NCI-H2107 treated with DMSO at 0.1 percent for 48 hours (cell line): ENCODE data around the gene NHP2.
"Not testable (repeated sequence)": the region's sequence is repeated elsewhere in the genome, so short reads cannot be mapped to it uniquely, and the experiment has no call there.

Experiments used
- DNase-seq: peaks from one replicate; lab custom pipeline; 2025; ENCODE audit not compliant: unreplicated experiment; lab: John Stamatoyannopoulos, UW

The NHP2 gene

DNA sequence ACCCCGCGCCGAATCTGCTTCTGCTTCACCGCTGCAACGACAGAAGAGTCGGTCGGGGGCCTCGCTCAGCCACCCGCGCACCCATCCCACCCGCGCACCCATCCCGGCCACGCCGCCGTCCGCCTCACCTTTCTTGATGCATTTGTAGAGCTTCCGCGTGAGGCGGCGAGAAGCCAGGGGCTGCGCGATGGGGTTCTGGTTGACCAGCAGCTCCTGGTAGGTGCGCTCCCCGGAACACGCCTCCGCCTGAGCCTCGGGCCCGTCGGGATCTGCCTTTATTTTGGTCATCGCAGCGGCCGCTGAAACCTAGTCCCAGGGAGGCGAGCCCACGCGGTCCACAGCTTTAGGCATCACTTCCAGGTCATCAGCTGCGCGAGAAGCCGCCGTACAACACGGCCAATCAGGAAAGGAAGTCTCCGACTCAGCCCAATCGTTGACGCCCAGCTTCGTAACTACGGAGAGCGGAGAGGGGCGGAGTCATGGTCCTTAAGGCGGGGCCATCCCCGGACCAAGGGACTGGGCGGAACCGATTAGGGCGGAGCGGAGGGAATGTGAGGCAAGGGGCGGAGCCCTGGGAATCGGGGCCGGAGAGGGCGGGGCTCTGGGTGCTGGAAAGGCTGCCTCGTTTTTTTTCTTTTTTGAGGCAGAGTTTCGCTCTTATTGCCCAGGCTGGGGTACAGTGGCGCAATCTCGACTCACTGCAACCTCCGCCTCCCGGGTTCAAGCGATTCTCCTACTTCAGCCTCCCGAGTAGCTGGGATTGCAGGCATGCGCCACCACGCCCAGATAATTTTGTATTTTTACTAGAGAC is at the start of gene NHP2:
TSS of gene NHP2 (minus strand) at position 356 of the 811 bp plus-strand sequence. CDS start at position 288, 68 bp downstream.
- peak; percentile 86 for DNase-seq

DNA sequence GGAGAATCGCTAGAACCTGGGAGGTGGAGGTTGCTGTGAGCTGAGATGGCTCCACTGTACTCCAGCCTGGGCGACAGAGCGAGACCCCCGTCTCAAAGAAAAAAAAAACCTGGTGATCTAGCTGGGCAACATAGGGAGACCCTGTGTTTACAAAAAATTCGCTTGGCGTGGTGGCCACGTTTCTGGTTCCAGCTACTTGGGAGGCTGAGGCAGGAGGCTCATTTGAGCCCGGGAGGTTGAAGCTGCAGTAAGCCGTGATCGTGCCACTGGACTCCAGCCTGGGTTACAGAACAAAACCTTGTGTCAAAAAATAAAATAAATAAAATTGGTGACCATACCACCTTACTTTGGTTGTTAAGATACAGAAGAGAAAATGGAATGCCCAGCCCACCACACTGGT is 48.9 kb upstream of the NHP2 start:
- no peak for DNase-seq

DNA sequence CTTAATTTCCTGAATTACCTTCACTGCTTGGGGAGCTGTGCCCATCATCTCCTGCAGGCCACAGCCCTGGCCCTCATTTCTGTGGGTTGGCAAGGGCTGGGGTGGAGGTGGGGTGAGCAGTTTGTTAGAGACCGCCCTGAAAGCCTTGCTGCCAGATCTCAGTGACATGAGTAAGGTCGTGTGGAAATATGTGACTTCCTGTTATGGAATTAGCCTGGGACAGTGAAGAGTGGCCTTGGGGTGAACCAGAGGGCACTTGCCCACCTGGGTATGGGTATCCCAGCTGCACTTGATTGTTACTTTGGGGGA is 48.2 kb upstream of the NHP2 start:
- no peak for DNase-seq

DNA sequence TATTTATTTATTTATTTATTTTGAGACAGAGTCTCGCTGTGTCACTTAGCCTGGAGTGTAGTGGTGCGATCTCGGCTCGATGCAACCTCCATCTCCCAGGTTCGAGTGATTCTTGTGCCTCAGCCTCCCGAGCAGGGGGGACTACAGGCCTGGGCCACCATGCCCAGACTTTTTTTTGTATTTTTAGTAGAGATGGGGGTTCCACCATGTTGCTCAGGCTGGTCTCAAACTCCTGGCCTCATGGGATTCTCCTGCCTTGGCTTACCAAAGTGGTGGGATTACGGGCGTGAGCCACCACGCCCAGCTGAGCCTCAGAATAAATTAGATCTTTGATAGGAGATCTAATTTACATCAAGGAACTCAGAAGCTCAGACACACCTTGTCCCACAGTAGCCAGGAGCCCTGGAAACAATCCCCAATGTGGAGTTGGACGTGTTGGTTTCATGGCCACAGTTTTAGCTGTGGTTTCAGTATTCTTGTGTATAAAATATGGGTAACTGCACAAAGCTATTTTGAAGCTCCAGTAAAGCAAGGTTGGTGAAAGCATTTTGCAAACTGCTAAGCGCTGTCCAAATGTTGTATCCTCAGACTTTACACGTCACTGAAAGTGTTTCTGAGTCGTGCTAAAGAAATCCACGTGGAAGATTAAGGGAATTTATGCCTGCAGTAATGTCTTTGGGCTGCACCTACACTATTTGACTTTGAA is 47.7 kb upstream of the NHP2 start:
- no peak for DNase-seq

DNA sequence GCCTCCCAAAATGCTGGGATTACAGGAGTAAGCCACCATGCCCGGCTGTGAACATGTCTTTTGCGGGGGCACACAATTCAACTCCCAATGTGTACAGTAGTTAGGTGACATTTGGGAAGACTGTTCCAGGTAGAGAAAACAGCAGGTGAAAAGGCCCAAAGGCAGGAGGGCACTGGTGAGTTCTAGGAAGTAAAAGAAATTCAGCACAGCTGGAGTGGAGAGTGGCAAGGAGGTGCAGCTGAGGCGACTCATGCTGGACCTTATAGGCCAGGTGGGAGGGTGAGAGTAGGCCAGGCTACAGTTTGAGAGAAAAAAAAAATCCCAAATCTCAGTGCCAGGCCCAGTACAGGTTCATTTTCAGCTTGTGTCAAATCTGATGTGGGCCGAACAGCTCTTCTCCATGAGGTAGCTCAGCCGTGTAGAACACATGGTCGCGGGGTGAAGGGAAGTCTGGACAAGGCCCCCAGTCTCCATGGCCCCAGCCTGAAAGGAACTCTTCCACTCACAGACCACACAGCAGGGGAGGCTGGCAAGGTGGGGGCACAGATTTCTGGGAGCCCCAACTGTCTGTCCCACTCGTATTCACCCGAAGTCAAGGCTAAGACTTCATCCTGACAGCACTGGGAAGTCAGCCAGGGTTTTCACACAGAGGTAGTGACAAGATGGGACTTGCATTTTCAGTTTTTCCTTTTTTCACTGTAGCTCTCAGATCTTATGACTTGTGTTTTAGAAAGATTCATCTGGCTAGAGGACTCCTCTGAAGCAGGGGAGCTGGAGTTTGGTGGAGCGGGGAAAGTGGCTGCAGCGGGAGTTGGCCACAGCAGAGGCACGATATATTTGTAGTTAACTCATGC is 46.1 kb upstream of the NHP2 start:
- no peak for DNase-seq

DNA sequence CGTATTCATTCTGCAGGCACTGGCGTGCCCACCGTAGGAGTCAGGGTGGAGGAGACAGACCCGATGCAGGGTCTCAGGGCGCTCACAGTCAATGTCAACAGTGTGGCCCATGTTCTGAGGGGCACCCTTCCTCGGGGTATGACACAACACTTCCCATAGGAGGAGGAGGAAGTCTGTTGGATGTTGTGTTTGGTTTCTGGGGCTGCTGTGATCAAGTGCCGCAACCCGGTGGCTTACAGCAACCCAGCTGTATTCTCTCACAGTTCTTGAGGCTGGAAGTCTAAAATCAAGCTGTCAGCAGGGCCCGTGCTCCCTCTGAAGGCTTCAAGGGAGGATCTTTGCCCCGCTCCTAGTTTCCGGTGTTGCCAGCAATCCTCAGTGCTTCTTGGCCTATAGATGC is 45.0 kb upstream of the NHP2 start:
- DNase-seq = no peak

DNA sequence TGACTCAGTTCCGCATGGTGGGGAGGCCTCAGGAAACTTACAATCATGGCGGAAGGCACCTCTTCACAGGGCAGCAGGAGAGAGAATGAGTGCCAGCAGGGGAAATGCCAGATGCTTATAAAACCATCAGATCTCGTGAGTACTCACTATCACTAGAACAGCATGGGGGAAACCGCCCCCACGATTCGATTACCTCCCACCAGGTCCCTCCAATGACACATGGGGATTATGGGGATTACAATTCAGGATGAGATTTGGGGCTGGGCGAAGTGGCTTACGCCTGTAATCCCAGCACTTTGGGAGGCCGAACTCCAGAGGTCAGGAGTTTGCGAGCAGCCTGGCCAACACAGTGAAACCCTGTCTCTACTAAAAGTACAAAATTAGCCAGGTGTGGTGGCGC is 44.5 kb upstream of the NHP2 start:
- DNase-seq = not testable (repeated sequence)

DNA sequence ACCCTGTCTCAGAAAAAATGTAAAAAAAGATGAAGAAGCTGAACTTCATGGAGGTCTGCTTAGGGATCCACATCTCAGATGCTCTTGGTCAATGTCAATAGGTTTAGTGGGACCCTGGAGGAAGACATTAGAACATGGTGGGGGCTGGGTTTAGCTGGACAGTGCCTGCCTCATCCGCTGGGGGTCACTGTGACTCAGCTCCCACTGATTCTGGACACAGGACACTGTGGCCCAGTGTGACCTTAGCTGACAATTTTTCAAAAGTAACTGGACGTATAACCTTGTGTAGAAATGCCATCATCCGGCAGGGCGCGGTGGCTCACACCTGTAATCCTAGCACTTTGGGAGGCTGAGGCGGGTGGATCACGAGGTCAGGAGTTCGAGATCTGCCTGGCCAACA is 43.3 kb upstream of the NHP2 start:
- no peak for DNase-seq

DNA sequence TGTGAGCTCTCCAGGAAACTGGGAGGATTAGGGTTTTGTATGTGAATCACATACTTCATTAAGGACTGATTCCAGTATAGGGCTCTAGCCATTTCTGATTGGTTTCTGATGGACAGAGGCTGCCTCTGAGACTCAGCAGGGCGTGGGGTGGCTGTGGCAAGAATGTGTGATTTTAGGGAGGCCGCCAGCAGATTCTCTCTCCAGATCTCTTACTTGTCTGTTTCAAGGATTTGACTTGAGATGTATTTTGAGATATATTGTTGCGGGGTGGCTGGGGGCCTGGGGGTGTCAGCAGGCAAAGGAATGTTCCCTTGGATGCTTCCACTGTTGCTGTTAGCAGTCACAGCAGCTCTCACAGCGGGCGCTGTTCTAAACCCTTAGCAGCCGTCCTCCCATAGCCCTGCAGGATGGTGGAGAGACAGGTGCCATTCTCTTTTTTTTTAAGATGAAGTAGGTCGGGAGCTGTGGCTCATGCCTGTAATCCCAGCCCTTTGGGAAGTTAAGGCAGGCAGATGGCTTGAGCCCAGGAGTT is 42.7 kb upstream of the NHP2 start:
- DNase-seq = no peak

DNA sequence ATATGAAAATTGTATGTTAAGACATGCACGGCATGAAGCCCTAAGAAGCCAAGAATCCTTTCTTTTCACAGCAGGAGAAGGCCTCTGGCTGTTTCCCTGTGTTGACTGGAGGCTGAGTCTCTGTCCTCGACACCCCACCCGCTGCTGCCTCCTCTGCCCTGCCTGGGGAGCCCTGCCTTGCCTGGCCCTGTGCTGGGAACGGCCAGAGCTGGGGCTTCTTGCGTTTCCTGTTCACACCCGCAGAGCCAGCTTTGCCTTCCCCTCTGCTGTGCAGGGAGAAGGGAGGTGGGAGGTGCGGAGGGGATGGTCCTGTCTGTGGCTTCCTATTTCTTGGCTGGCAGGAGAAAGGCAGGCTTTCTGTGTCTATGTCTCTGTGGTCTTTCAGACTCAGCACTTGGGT is 40.3 kb upstream of the NHP2 start:
- DNase-seq = no peak

DNA sequence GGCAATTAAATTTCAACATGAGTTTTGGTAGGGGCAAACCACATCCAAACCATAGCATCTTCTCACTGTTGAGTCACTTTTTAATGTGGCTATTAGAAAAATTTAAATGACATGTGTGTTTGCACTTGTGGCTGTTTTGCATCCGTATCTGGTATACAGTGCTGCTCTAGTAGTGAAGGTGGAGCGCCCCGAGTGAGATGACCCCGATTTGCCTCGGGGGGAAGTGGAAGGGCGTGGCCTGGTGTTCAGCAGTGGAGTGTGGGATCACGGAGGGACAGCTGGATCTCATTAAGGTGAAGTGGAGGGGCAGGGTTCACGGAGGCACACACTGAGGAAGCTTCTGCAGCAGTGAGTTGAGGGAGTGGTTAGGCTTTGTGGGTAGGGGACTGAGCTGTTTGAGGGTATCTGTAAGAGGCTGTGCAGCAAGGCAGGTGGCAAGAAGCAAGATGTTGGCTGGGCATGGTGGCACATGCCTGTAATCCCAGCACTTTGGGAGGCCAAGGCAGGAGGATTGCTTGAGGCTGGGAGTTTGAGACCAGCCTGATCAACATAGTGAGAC is 39.6 kb upstream of the NHP2 start:
- no peak for DNase-seq

DNA sequence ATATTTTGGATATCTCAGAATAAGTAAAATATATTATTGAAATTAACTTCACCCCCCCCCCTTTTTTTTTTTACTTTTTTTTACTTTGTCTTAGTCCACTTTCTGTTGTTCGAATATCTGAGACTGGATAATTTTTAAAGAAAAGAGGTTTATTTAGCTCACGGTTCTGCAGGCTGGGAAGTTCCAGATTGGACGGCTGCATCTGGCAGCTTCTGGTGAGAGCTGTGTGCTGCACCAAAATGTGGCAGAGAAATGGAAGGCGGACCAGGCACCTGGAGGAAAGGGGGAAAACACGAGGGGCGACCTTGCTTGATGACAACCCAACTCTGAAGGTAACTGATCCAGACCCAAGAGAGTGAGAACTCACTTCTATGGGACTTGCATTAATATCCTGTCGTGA is 39.1 kb upstream of the NHP2 start:
- DNase-seq = no peak

DNA sequence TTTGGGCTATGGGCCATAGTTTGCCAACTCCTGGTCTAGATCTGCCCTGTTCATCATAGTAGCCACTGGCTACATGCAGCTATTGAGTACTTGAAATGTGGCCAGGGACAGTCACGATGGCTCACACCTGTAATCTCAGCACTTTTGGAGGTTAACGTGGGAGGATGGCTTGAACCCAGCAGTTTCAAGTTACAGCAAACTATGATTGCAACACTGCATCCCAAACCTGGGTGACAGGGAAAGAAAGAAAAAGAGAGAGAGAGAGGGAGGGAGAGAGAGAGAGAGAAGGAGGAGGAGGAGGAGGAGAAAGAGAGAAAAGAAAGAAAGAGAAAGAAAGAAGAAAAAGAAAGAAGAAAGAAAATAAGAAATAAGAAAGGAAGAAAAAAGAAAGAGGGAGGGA is 38.6 kb upstream of the NHP2 start:
- DNase-seq = no peak

DNA sequence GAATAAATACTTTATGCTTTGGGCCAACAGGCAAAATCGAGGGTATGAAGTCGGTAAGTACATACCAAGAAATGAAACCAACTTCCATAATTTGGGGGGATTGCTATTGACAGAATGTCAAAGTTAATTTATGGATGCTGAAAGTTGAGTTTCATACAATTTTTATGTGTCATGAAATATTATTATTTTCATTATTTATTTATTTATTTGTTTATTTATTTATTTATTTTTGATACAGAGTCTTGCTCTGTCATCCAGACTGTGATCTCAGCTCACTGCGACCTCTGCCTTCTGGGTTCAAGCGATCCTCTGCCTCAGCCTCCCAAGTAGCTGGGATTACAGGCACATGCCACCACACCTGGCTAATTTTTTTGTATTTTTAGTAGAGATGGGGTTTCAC is 38.0 kb upstream of the NHP2 start:
- DNase-seq = no peak

DNA sequence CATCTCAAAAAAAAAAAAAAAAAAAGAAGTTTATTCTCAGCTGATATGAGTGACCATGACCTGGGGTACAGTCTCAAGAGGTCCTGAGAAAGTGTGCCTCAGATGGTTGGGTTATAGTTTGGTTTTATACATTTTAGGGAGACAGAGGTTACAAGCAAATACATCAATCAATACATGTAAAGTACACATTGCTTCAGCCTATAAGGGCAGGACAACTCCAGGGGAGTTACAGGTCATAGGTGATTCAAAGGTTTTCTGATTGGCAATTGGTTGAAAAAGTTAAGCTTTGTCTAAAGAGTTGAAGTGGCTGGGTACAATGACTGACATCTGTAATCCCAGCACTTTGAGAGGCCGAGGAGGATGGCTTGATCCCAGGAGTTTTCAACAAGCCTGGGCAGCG is 35.7 kb upstream of the NHP2 start:
- DNase-seq = no peak

DNA sequence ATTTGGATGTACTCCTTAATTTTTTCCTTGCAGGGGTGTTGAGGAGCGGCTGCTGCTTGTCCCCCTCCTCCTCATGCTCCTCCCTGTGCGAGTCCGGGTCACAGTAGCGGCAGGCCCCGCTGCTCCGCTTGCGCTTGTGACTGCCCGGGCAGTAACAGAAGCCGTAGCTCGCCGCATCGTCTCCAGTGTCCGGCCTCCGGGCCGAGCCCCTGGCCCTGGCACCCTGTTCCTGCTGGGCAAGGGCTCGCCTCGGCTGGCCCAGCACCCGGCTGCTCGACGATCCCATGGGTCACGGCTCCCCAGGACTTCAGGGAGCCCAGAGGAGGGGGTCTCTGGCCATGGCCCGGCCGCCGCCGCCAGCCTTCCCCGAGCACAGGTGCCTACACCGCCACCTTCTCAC is 33.3 kb upstream of the NHP2 start, which contains the start of gene GMCL2:
TSS of gene GMCL2 (minus strand) at position 358 of the 400 bp plus-strand sequence. CDS start at position 286, 72 bp downstream.
- no peak for DNase-seq

DNA sequence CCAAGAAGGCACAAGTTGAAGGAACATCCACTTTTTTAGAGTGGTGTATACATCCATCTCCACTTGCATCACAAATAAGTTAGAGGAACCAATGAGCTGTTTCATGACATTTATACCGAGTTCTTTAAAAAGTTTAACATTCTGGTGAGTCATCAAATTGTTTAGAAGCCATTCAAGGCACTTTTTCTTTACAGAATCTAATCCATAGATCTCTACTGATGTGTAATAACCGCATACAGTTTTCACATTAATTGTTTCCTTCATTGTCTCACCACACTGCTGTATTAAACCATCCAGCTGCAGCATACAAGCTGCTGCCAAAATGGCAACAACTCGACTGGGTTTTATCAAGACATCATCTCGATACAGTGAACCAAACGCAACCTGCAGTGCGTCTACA is 32.7 kb upstream of the NHP2 start:
- DNase-seq = no peak

DNA sequence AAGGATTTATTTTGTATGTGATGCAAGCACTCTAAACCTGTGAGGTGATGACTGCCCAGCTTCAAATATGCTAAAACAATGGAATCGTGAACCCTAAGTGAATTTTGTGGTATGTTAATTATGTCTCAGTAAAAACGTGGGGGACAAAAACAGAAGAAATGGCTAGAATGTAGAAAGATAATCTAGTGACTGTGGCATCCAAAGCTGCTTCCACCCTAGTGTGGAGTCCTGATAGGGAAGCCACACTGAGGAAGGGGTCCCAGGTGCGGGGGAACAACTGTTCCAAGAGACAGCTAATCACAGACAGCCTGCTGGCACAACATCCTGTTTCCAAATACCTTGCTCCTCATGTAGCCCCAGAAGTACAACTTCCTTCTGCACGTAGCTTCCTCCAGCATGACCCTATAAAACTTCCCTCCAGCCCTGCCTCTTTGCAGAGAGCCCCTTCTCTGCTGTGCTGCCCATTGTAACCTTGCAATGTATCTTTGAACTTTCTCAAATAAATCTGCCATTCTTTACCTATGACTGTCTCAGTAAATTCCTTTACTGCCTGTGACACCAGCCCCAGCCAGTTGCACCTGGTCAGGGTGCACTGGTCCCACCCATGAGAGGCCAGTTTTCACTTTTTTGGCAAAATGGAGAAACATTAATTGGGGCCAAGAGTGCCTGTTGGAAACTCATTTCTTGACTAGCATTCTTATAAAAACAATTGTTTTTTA is 28.6 kb upstream of the NHP2 start:
- DNase-seq = no peak

DNA sequence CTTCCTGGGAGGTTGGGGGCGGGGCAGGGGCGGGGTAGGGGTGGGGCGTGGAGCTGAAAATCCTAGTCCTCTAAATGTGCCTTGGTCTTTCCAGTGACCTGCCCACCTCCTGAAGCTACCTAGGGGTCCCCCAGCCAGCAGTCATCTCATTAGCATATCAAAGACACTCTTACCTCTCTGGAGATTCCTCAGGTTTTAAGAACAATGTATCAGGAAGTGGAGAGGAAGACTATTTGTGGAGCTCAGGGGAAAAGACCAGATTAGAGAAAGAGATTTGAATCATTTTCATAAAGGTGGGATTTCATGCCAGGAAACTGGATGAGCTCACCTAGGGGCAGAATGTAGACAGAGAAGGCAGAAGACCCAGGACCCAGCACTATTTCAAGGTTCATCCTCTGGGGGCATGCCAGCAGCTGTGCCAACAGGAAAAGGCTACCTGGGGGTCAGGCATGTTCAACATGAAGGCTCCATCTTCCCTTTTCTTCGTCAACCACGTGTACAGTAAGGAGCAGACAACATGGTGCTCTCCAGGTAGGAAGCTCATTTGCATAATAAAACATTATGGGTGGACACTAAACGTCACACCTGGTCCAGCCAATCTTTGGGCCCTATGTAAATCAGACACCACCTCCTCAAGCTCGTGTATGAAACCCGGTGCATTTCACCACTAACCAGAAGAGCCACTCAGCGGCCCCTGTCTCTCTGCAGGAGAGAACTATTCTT is 26.6 kb upstream of the NHP2 start:
- no peak for DNase-seq

DNA sequence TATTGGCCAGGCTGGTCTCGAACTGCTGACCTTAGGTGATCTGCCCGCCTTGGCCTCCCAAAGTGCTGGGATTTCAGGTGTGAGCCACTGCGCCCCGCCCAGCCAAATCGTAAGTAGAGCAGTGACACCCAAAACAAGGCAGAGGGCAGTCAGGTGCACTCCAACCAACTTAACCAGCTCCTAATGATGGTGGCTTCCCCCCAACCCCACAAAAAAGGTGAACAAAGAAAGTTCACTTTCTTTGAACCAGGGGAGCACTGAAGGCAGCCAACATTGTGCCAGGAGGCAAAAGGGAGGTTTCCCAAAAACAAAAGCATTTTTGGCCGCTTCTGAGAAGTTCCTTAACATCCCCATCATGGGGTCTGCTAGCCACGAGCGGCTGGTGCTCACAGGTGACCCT is 23.9 kb upstream of the NHP2 start:
- DNase-seq = no peak
